Measurements from ENCODE around the gene PLXNC1. TPM values are rescaled to one million over a fixed set of nuclear protein-coding genes. Genes with fewer than 3 reads are reported as not detected.

The PLXNC1 gene
- total and polyA plus RNA-seq, 9 of the 15 experiments (the other 6 are each of a cell fraction or from before 2014, with no cell fraction given): 0.08 to 0.87 (median 0.28) TPM

DNA sequence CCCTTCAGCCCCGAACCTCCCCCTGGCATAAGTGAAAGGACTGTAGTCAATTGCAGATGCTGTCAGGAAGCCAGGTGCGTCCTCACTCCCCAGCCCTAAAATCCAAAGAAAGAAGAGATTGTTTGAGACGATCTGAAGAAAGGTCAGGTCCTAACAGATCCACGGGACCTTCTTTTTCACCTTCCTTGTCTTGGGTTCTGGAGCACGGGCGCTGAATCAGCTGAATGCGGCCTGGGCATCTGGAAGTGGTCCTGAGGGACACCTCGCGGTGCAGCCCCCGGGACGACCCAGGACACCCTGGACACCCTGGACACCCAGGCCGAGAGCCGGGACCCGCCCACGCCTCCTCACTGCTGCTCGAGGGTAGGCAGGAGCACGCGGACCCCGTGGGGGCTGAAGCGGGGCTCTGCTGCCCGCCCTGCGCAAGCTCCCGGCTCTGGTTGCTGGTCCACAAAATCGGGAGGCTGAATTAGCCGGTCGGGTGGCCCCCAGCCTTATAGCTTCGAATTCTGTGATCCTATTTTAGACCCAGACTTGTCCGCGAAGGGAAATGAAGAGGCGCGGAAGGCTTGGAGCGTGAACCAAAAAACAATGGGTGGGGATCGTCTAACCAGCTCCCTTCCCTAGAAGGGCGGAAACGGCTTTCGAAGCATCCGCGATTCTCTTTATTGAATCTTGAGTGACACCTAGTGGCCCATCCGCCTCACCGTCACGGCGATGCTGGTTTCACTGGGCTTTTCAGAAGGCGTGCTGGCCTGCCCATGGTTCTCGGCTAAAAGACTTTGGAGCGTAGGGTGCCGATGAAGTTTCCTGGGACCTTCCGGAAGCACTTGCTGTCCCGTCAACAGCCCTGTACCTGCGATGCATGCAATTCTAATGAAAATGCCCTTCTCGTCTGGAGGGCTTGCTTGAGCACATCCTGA, 46.4 kb upstream of the PLXNC1 start (continued):
- TF ChIP-seq ZNF316 (IDR thresholded peaks at IDR 0.05) (peak; percentile 41), RUNX1 (IDR thresholded peaks at IDR 0.05; ENCODE audit: low read depth) (no peak), TFAM (CRISPR knock-in tag; conservative IDR thresholded peaks at IDR 0.05) (no peak), MBD2 (IDR thresholded peaks at IDR 0.05; ENCODE audit: borderline replicate concordance, low read depth) (no peak), GTF2E2 (tag; IDR thresholded peaks at IDR 0.05) (no peak; the same call in 1 of the 2 replicates), ZNF444 (CRISPR knock-in tag; IDR thresholded peaks at IDR 0.05) (no peak), HNRNPK (IDR thresholded peaks at IDR 0.05; ENCODE audit: low read depth, low read length, poor library complexity, severe bottlenecking) (no peak), CEBPG (CRISPR knock-in tag; IDR thresholded peaks at IDR 0.05) (no peak), CEBPG (tag; conservative IDR thresholded peaks at IDR 0.05 in 1 of 2, IDR thresholded peaks at IDR 0.05 in 1 of 2) (no peak), POLR3A (IDR thresholded peaks at IDR 0.05; ENCODE audit: borderline replicate concordance, extremely low read depth, insufficient read depth, insufficient read length) (no peak), ZNF232 (CRISPR knock-in tag; IDR thresholded peaks at IDR 0.05) (no peak), TSC22D4 (tag; IDR thresholded peaks at IDR 0.05) (no peak), RBFOX2 (IDR thresholded peaks at IDR 0.05; ENCODE audit: low read depth, low read length) (peak; percentile 69), PHF21A (IDR thresholded peaks at IDR 0.05; ENCODE audit: borderline replicate concordance, low read depth) (no peak), ATF7 (IDR thresholded peaks at IDR 0.05) (peak; percentile 37; the same call in 1 of the 2 replicates), YY1 (IDR thresholded peaks at IDR 0.05; ENCODE audit: borderline replicate concordance in 1 of 3, control insufficient read depth in 1 of 3, extremely low read depth in 1 of 3, insufficient read depth in 3 of 3, insufficient read length in 1 of 3, insufficient replicate concordance in 2 of 3, low read depth in 1 of 3, low read length in 2 of 3) (peak in 1 of 3 experiments; percentile 29), RBBP5 (IDR thresholded peaks at IDR 0.05; ENCODE audit: borderline replicate concordance, insufficient read depth, low read length, poor library complexity, severe bottlenecking) (peak; percentile 52), SAP30 (IDR thresholded peaks at IDR 0.05; ENCODE audit: borderline replicate concordance, insufficient read depth, low read depth, low read length, poor library complexity, severe bottlenecking) (no peak), RCOR1 (IDR thresholded peaks at IDR 0.05; ENCODE audit: borderline replicate concordance in 1 of 2, low read depth in 2 of 2, low read length in 2 of 2) (peak in 1 of 2 experiments; percentile 69; a peak in 1 of 4 replicates), MEF2A (IDR thresholded peaks at IDR 0.05; ENCODE audit: control insufficient read depth, low read depth, low read length) (no peak), TAF9B (IDR thresholded peaks at IDR 0.05; ENCODE audit: partially characterized antibody) (no peak), ZNF717 (CRISPR knock-in tag; IDR thresholded peaks at IDR 0.05) (no peak), ZBTB8A (IDR thresholded peaks at IDR 0.05; ENCODE audit: partially characterized antibody) (no peak)
- TF ChIP-seq, protein P1, sequence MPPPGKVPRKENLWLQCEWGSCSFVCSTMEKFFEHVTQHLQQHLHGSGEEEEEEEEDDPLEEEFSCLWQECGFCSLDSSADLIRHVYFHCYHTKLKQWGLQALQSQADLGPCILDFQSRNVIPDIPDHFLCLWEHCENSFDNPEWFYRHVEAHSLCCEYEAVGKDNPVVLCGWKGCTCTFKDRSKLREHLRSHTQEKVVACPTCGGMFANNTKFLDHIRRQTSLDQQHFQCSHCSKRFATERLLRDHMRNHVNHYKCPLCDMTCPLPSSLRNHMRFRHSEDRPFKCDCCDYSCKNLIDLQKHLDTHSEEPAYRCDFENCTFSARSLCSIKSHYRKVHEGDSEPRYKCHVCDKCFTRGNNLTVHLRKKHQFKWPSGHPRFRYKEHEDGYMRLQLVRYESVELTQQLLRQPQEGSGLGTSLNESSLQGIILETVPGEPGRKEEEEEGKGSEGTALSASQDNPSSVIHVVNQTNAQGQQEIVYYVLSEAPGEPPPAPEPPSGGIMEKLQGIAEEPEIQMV (tag; conservative IDR thresholded peaks at IDR 0.05; ENCODE audit: low read depth): no peak
- TF ChIP-seq, protein P2, sequence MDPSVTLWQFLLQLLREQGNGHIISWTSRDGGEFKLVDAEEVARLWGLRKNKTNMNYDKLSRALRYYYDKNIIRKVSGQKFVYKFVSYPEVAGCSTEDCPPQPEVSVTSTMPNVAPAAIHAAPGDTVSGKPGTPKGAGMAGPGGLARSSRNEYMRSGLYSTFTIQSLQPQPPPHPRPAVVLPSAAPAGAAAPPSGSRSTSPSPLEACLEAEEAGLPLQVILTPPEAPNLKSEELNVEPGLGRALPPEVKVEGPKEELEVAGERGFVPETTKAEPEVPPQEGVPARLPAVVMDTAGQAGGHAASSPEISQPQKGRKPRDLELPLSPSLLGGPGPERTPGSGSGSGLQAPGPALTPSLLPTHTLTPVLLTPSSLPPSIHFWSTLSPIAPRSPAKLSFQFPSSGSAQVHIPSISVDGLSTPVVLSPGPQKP (CRISPR knock-in tag; IDR thresholded peaks at IDR 0.05): no peak

Data from K562 (cell line).